SK-N-DZ (cell line): ENCODE measurements around the gene YWHAE.

ENCODE experiments used
- small RNA-seq, 2 experiments: library from RNA; depleted of rRNA; stranded (forward); fragments of <200 nt; gene quantifications; one replicate each; pipeline ENCODE3, GENCODE V24; 2014

YWHAE gene

Small RNA genes lying within 50 kb of the gene (small RNA-seq; reads per million reads assigned to genes)
- gene AC032044.2: 0.03 to 0.04 reads per million in 2 experiments
